GM10847 (cell line): ENCODE data around the gene ANKRD34A.

Experiments used
- POLR2A ChIP-seq: IDR thresholded peaks from 2 replicates; pipeline ENCODE4 v1.6.1; 2011; ENCODE audit not compliant: insufficient read length; ENCODE audit errors: extremely low read depth

The ANKRD34A gene

GRCh38 chr1:145993618-145994390, 29.4 kb upstream of the ANKRD34A start:
- no peak for TF ChIP-seq POLR2A

GRCh38 chr1:145992958-145993617, 28.7 kb upstream of the ANKRD34A start:
- no peak for TF ChIP-seq POLR2A

- peak; percentile 30 for TF ChIP-seq POLR2A
These were observed 28.1 kb upstream of the ANKRD34A start for GRCh38 chr1:145992502-145992936.

- no peak for TF ChIP-seq POLR2A
These were observed 27.5 kb upstream of the ANKRD34A start for GRCh38 chr1:145991735-145992412.

- TF ChIP-seq POLR2A, result no peak
These were observed 26.0 kb upstream of the ANKRD34A start for GRCh38 chr1:145990249-145990855.

GRCh38 chr1:145988773-145989172, 24.4 kb upstream of the ANKRD34A start:
- TF ChIP-seq POLR2A, result no peak

GRCh38 chr1:145987926-145988325, 23.6 kb upstream of the ANKRD34A start:
- no peak for TF ChIP-seq POLR2A

GRCh38 chr1:145986551-145986950, 22.2 kb upstream of the ANKRD34A start:
- TF ChIP-seq POLR2A, result no peak

GRCh38 chr1:145985502-145986439, 21.4 kb upstream of the ANKRD34A start:
- TF ChIP-seq POLR2A, result no peak

GRCh38 chr1:145985129-145985501, 20.7 kb upstream of the ANKRD34A start:
- no peak for TF ChIP-seq POLR2A

- no peak for TF ChIP-seq POLR2A
These were observed 19.8 kb upstream of the ANKRD34A start for GRCh38 chr1:145983960-145984830.

- TF ChIP-seq POLR2A, result no peak
These were observed 18.9 kb upstream of the ANKRD34A start for GRCh38 chr1:145983206-145983675.

GRCh38 chr1:145982010-145982723, 17.8 kb upstream of the ANKRD34A start:
- TF ChIP-seq POLR2A, result no peak

GRCh38 chr1:145980457-145980994, 16.2 kb upstream of the ANKRD34A start:
- no peak for TF ChIP-seq POLR2A
